HuH-7 (cell line): Measurements from ENCODE around the gene RNF121.

Experiments used
- DNase-seq: peaks from one replicate; pipeline ENCODE4 v3.0.0; 2011; ENCODE audit warnings: low spot score

RNF121 gene

DNA sequence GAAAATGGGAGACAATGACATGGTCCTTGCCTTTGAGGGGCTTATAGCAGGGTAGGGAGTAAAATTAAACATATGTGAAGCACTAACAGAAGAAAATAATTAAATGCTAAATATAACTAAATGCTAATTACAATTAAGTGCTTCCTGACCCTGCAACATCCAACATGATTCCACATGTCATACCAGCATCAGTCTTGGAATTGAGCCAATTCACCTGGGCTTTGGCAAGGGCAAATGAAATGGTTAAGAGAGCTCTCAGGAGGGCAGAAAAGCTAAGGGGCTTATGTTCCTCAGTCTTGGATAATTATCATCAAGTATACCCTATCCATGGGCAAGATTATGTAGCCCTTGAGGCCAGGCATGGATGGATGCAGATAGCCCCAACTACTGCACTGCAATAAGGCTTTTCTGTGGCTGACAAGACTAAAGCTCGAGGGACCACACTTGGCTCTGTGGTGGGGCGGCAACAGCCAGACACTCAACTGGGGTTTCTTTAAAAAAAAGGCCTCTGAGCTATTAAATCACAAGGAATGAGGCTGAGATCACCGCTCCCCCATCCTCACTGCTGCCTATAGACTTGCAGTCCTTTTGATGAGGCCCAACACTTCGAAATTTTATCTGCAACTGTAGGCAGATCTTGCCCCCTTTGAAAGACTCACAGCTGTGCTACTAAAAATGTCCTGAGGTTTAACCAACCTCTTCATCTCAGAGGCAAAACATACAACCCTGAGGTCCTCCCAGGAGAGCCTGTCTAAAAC is 108.9 kb downstream of the RNF121 start:
- no peak for DNase-seq

DNA sequence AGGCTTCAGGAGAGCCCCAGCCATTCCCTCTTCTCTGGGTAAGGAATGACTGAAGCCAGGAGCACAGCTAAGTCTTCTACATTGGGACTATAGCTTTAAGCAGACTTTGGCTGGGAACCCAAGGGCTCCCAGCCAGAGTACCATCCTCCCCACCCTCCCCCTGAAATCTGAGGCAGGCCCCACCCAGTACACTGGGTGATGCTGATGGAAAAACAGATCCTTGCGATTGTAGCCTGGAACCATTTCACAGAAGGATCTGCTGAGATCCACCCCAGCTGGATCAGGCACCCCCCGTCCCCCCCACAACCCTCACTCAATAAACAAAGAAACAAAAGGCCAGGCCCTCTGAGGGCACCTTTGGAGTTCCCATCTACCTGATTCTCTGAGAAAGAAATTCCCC is 109.6 kb downstream of the RNF121 start:
- no peak for DNase-seq

DNA sequence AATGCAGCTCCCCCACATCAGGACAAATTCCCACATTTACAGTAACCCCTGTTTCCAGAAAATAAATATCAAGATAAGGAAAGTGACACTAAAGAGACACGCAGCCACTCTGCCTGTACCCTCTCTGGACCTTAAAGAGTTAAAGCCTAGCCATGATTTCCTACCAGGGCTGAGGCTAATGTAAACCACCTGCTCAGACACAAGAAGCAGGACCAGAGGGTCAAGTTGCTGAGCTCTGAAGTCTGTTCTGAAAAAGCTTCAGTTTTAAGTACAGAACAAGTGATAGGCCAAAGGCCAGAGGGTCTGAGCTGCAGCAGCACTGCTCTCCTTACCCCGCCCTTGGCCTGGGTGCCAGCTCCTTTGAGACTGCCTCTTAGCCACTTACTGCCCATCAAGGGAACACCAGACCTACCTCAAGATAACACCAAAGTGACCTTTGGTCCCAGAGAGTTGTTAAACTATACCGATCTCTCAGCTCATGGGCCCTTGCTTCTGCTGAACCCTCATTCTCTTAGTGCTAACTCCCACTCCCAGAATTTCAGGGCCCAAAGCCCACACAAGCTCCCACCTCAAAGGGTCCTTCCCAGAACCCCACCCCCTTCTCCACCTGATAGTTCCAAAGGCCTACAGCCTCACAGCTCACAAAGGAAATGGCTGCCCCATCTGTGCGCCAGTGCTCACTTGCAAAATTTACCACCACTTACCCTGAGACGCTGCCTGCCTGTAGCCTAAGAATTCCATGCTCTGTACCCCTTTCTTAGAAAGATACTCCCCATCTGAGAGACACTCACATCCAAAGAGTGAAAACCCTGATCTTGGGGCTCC is 110.4 kb downstream of the RNF121 start:
- no peak for DNase-seq

DNA sequence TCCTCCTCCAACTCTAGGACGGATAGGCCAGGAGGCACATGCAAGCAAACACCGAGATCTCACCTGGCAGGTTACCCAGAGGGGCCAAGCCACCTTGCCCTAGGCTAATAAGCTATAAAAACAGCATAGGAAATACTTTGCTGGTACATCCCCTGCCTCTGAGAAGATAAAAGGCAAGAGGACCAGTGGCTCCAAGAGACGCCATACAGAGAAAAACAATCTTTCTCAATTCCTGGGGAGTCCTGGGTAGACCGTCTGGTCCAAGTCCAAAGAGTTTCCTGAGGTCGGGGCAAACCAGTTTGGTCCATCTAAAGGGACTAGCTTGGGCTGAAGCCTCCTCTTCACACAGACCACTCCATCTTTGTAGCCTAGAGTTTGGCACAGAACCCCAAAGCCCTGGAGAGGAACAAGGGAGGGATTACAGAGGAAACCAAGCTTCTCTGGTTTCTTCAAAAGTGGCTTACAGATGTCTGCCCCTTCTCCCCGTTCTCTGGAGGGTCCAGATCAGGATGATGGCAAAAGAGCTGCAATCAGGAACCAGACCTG is 111.1 kb downstream of the RNF121 start:
- DNase-seq: no peak

DNA sequence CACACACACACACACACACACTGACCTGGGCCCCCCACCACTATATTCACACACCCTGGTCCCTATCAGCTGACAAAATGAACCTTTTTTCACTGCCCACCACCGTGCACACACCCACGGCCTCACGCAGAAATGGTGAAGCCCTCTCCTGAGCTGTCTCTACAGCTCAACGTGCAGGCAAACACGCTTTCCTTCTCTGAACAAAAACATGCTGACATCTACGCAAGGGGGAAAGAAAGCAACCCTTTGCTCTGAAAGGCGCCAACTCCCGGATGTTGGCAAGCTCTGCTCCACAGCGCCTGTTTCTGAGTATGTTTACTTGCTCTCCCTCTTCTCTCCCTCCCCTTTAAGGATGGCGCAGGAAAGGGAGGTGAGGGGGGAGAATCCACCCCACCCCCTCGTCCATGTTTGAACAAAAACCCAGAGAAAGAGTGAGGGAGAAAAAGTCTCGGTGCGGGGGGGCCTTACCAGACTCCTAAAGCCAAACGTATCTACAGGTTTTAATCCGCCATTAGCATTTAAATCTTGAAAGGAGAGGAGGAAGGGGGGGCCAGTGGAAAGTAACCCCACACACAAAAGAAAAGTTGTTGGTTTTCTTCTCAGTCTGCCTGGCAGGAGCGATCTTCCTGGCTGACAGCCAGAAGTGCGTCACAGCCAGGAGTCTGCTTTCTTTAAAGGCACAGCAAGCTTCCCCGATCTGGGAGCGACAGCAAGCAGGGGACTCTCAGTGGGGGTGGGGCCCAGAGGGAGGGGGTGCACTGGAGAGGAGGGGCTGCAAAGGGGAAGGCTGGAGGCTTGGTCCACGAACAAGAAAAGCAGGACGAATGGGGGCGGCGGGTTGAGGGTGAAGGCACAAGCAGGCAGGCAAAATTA is 111.9 kb downstream of the RNF121 start:
- DNase-seq: no peak

DNA sequence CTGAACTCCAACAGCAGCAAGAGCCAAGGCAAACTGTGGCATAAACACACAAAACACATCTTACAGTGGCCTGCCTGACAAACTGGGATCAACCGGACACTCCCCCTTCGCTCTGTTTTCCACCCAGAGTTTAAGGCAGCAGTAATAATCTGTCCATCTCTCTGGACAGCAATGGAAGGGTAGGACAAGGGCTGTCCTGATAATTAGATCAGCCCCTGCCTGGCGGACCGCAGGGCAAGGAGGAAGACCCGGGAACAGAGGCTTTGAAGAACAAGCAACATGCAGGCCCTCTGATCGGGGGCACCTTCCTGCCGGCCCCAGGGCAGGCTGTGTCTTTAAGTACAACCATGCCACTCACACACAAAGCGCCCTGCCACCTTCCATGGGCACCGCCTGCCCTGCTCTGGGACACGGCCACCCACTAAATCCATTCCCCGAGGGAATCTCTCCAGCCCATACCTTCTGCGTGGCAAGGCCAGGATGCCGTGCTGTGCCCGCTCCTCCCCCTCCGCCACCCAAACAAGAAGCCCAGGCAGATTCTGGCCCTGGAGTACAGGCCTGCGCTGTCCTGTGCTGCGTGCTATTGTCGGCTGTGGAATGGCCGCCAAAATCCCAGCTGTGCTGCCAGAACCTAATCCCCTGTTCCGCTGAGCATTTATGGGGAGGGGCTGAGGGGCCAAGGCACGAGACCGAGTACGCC is 112.7 kb downstream of the RNF121 start:
- DNase-seq: no peak

DNA sequence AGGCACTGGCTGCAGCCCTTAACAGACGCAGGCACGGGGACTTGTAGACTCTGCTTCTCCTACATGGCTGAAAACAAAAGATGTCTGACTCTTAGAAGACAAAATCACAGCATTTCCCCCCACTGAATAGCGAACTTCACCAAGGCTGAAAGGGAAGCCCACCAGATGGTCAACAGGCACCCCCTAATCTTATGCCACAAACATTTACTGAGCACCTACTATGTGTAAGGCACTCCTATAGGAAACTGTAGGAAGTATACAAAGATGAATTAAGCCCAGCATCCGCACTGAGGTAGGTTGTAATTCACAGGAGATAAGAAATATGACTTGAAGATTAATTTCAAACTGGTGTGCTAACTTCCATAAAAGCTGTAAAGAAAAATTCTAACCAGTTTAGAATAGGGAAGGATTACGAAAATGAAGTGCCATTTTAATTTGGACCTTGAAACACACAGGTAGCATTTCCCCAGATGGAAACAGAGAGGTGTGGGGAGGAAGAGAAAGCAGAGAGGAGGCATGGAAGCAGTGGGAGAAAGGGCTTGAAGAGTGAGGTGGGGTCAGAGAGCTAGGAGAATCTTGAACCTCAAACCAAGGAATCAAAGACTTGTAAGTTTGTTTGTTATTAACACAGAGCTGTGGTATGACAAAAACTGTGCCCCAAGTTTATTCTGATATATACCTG is 113.4 kb downstream of the RNF121 start:
- DNase-seq: no peak

DNA sequence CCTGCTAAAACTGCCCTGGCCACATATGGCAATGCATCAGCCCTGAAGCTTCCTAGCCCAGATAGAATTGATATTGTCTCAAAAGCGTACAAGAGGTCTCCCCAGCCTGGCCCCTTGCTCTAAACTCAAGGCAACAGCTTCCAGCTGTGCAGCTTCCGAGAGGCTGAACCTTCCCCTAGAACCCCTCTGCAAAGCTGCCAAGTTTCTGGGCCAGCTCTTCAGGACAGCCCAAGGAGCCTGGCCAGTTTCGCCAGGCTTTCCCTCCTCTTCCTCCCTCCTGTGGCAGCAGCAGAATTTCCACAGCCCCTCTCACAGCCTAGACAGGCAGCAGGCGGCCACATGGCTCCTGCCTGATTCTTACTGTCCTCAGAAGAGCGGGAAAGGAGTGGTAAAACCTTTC is 117.0 kb downstream of the RNF121 start:
- no peak for DNase-seq
